Measurements from ENCODE around the gene OTX1. TPM values are rescaled to one million over a fixed set of nuclear protein-coding genes. Genes with fewer than 3 reads are reported as not detected.
"Not testable (repeated sequence)": the region's sequence is repeated elsewhere in the genome, so short reads cannot be mapped to it uniquely, and the experiment has no call there.

OTX1 gene
- total and polyA plus RNA-seq, 2 donors (not counting 3 experiments of a cell fraction or from before 2014, with no cell fraction given), result not detected

DNA sequence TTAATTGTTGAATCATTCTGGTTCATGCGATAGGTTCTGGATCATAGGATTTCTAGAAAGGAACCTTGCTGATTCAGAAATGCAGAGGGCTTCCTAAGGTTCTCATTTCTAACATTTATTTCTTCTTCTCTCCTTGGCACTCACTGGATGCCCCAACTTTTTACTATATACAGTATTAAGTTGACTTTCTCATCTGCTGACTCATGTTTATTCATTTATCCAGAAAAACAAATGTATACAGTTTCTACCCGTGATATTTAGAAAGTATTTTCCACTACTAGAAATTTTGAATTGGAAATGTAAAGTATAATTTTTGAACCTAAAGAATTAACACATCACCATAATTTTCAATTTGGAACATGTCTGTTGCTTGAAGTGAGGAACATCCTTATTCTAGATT is 32.2 kb upstream of the OTX1 start:
- POLR2A ChIA-PET, result no interaction called here
- CTCF ChIA-PET, result interaction anchor here (0.7 kb wide), 1 partner anchor 10 kb away, joined by 3 read pairs; no protein-coding TSS in a partner anchor
- no peak for DNase-seq (ENCODE audit: low read depth, low spot score)
- dilution Hi-C loops (cut with MboI; ENCODE audit: extremely low pct_ligation_motif_present, low sequenced_read_pairs) (no loop called here), intact Hi-C loops (cut with micrococcal nuclease) (no loop called here)
- Histone ChIP-seq H2AFZ (ENCODE audit: low read depth, low read length) (no peak overlapping the region), H3K4me2 (ENCODE audit: insufficient read depth, low read length) (no peak overlapping the region), H3K9me3 (replicated peaks; ENCODE audit: control insufficient read depth, insufficient read depth, low read length) (no peaks in the 10 kb centered on the region), H3K4me3 (replicated peaks in 1 of 3; ENCODE audit: insufficient read depth in 1 of 3, low read depth in 1 of 3, low read length in 3 of 3) (no peak overlapping the region), H3K79me2 (ENCODE audit: control insufficient read depth, insufficient read depth, low read length) (no peaks in the 10 kb centered on the region), H3K36me3 (ENCODE audit: control insufficient read depth in 2 of 2, extremely low read depth in 1 of 2, insufficient read depth in 2 of 2, low read length in 2 of 2) (no peaks in the 10 kb centered on the region), H3K27ac (ENCODE audit: insufficient read depth, low read depth, low read length) (no peak overlapping the region), H4K20me1 (replicated peaks; ENCODE audit: control insufficient read depth, extremely low read depth, insufficient read depth, low read length) (no peaks in the 10 kb centered on the region), H3K4me1 (ENCODE audit: control insufficient read depth, extremely low read depth, insufficient read depth, low read length) (no peaks in the 10 kb centered on the region), H3K27me3 (ENCODE audit: control insufficient read depth in 2 of 2, insufficient read depth in 2 of 2, low read length in 2 of 2) (no peaks in the 10 kb centered on the region), H3K9me1 (replicated peaks; ENCODE audit: control insufficient read depth, extremely low read depth, insufficient read depth, low read length) (no peaks in the 10 kb centered on the region), H3K9ac (replicated peaks; ENCODE audit: extremely low read depth, insufficient read depth, low read length) (no peak overlapping the region)
- BruUV-seq (replicated peaks), result no TSS peak
- FAIRE-seq, result no peak
- TF ChIP-seq POLR2AphosphoS5 (IDR thresholded peaks at IDR 0.05; ENCODE audit: insufficient read depth, low read depth, low read length) (no peak), CTCF (IDR thresholded peaks at IDR 0.05; ENCODE audit: extremely low read depth in 1 of 2, insufficient read depth in 1 of 2, low read depth in 1 of 2, low read length in 2 of 2) (no peak), MYC (IDR thresholded peaks at IDR 0.05; ENCODE audit: low read depth, low read length) (no peak), GATA2 (IDR thresholded peaks at IDR 0.05; ENCODE audit: insufficient read depth, insufficient read length, low read depth, low read length) (no peak)
- TF ChIP-seq, protein P1, sequence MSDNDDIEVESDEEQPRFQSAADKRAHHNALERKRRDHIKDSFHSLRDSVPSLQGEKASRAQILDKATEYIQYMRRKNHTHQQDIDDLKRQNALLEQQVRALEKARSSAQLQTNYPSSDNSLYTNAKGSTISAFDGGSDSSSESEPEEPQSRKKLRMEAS (IDR thresholded peaks at IDR 0.05; ENCODE audit: insufficient read depth, insufficient read length), result no peak

DNA sequence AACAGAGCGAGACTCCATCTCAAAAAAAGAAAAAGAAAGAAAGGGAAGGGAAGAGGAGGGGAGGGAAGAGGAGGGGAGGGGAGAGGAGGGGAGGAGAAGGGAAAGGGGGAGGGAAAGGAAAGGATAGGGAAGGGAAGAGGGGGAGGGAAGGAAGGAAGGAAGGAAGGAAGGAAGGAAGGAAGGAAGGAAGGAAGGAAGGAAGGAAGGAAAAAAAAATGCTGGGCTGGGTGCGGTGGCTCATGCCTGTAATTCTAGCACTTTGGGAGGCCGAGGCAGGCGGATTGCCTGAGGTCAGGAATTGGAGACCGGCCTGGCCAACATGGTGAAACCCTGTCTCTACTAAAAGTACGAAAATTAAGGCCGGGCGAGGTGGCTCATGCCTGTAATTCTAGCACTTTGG is 30.9 kb upstream of the OTX1 start:
- BruUV-seq (replicated peaks); H2AFZ ChIP-seq (ENCODE audit: low read depth, low read length); H3K9me3 ChIP-seq (replicated peaks; ENCODE audit: control insufficient read depth, insufficient read depth, low read length); H3K4me1 ChIP-seq (ENCODE audit: control insufficient read depth, extremely low read depth, insufficient read depth, low read length); H3K9me1 ChIP-seq (replicated peaks; ENCODE audit: control insufficient read depth, extremely low read depth, insufficient read depth, low read length); H3K4me2 ChIP-seq (ENCODE audit: insufficient read depth, low read length); CTCF ChIA-PET; dilution Hi-C loops (cut with MboI; ENCODE audit: extremely low pct_ligation_motif_present, low sequenced_read_pairs); DNase-seq (ENCODE audit: low read depth, low spot score); H3K27me3 ChIP-seq (ENCODE audit: control insufficient read depth in 2 of 2, insufficient read depth in 2 of 2, low read length in 2 of 2); H3K9ac ChIP-seq (replicated peaks; ENCODE audit: extremely low read depth, insufficient read depth, low read length); H3K36me3 ChIP-seq (ENCODE audit: control insufficient read depth in 2 of 2, extremely low read depth in 1 of 2, insufficient read depth in 2 of 2, low read length in 2 of 2); H3K27ac ChIP-seq (ENCODE audit: insufficient read depth, low read depth, low read length); FAIRE-seq; H3K4me3 ChIP-seq (replicated peaks in 1 of 3; ENCODE audit: insufficient read depth in 1 of 3, low read depth in 1 of 3, low read length in 3 of 3); H3K79me2 ChIP-seq (ENCODE audit: control insufficient read depth, insufficient read depth, low read length); POLR2A ChIA-PET; H4K20me1 ChIP-seq (replicated peaks; ENCODE audit: control insufficient read depth, extremely low read depth, insufficient read depth, low read length): not testable (repeated sequence)
- intact Hi-C loops (cut with micrococcal nuclease), result loop anchor here (5.0 kb wide), 2 partner anchors 312 to 562 kb away; partner anchors contain the start of gene EHBP1

Data from endothelial cell of umbilical vein (primary cell).